Lower lobe of right lung (tissue), 2 donors: ENCODE data around the gene TPRX1. TPM values are rescaled to one million over a fixed set of nuclear protein-coding genes. Genes with fewer than 3 reads are reported as not detected.
"Not testable (repeated sequence)": the region's sequence is repeated elsewhere in the genome, so short reads cannot be mapped to it uniquely, and the experiment has no call there.

ENCODE experiments used
- ATAC-seq, 2 donors: fragments of 200-7000 bp; cut with Tn5 transposase; one replicate each; pipeline ENCODE4 v1.9.1; 2020 to 2022; ENCODE audit warnings: mild to moderate bottlenecking in 2 of 2, moderate library complexity in 2 of 2
- DNase-seq: peaks from one replicate; pipeline ENCODE4 v3.0.0-alpha.2; 2020
- H3K27ac ChIP-seq: fragments of 200-600 bp; one replicate; pipeline ENCODE4 v1.8.0; 2022
- H3K27me3 ChIP-seq: fragments of 200-600 bp; one replicate; pipeline ENCODE4 v1.8.0; 2022; ENCODE audit warnings: low read depth
- H3K36me3 ChIP-seq: fragments of 200-600 bp; one replicate; pipeline ENCODE4 v1.8.0; 2022; ENCODE audit warnings: mild to moderate bottlenecking
- H3K4me1 ChIP-seq: fragments of 200-600 bp; one replicate; pipeline ENCODE4 v1.8.0; 2022
- H3K4me3 ChIP-seq: fragments of 200-600 bp; one replicate; pipeline ENCODE4 v1.8.0; 2022; ENCODE audit warnings: mild to moderate bottlenecking
- H3K9me3 ChIP-seq: fragments of 200-600 bp; one replicate; pipeline ENCODE4 v1.8.0; 2022
- intact Hi-C: fragments of 100-400 bp; cut with DNase I; formaldehyde crosslinking; loops from one replicate; pipeline ENCODE4 v1.11.0; 2022
- total RNA-seq: library from RNA; stranded (reverse); fragmentation: NEBNext Ultra II Directional; extraction: Animal tissue kit (Norgen Biotek cat#: 25700); gene quantifications from one replicate; pipeline ENCODE4 v1.2.1, GENCODE V29; 2021
- TF ChIP-seq, protein P1 (sequence below): fragments of 200-600 bp; IDR thresholded peaks from one replicate; pipeline ENCODE4 v1.8.0; 2022; ENCODE audit warnings: antibody characterized with exemption, mild to moderate bottlenecking
- donor health status: DM: no; HTN: yes; CAD: no; lungs with severe emphysema.

The TPRX1 gene
- total RNA-seq, 1 donor from 2014 or later = not detected

DNA sequence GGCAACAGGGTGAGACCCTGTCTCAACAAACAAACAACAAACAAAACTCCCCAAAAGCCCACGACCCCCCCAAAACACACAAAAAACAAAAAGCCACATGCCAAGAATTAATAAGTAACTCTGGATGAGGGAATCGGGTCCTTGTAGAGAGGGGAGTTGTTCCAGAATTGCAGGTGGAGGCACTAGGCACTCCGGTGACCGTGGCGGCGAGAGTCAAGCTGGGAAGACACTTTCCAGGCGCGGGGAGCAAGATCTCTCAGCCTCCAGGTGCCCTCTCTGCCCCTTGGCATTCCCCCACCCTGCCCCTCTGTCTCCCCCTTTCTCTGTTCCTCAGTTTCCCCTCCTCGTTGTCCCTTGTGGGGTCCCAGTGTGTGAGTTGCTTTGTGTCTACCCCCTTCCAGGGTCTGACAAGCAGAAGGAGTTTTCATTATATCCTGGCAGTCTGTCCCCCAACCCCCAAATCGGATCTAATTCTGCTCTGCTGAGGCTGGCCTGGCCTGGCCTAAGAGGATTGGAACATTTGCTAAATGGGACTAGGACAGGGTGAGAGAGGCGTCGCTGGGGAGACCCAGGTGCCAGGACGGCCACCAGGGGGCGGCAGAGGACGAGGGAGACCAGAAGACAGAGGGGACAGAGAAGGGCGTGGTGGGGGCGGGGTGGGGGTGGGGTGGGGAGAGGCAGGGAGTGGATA, 9.1 kb upstream of the TPRX1 start:
- peak; percentile 79 to 89 for ATAC-seq
- Histone ChIP-seq H3K27ac (no peak overlapping the region), H3K4me1 (no peaks in the 10 kb centered on the region), H3K4me3 (no peak overlapping the region), H3K9me3 (no peaks in the 10 kb centered on the region), H3K27me3 (peaks cover 1% of the 10 kb centered on the region), H3K36me3 (no peaks in the 10 kb centered on the region)
- TF ChIP-seq, protein P1, sequence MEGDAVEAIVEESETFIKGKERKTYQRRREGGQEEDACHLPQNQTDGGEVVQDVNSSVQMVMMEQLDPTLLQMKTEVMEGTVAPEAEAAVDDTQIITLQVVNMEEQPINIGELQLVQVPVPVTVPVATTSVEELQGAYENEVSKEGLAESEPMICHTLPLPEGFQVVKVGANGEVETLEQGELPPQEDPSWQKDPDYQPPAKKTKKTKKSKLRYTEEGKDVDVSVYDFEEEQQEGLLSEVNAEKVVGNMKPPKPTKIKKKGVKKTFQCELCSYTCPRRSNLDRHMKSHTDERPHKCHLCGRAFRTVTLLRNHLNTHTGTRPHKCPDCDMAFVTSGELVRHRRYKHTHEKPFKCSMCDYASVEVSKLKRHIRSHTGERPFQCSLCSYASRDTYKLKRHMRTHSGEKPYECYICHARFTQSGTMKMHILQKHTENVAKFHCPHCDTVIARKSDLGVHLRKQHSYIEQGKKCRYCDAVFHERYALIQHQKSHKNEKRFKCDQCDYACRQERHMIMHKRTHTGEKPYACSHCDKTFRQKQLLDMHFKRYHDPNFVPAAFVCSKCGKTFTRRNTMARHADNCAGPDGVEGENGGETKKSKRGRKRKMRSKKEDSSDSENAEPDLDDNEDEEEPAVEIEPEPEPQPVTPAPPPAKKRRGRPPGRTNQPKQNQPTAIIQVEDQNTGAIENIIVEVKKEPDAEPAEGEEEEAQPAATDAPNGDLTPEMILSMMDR = peak; percentile 57
- DNase-seq = peak; percentile 79
- intact Hi-C loops = no loop called here

DNA sequence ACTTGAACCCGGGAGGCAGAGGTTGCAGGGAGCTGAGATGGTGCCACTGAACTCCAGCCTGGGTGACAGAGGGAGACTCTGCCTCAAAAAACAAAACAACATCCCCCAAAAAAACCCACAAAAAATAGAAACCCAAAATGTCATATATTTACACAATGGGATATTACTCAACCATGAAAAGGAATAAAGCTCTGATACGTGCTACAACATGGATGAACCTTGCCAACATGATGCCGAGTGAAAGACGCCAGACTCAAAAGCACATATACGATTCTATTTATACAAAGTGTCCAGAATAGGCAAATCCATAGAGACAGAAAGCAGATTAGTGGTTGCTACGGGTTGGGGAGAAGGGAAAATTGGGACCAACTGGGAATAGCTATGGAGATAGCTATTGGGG, 2.1 kb upstream of the TPRX1 start:
- H3K27ac ChIP-seq = no peak overlapping the region

DNA sequence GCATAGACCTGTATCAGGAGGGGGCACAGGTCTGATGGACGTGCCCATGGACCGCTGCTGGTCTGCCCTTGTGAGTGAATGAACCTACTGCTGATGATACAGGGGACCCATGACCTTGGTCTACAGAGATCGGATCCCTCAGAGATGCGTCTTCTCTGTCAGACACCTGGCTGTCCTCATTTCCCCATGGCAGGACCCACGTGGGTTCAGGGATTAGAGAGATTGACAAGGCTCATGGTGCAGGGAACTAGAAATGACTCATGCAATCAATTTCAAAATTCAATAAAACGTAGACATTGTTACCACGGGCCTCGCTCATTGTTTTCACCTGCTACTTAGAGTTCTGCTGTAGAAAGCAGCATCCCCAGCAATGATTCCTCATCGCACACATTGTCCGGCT, 962 bp upstream of the TPRX1 start:
- Histone ChIP-seq H3K4me3 (no peak overlapping the region), H3K9me3 (no peaks in the 10 kb centered on the region), H3K27ac (no peak overlapping the region), H3K4me1 (no peaks in the 10 kb centered on the region), H3K27me3 (peaks cover 4% of the 10 kb centered on the region), H3K36me3 (no peaks in the 10 kb centered on the region)
- intact Hi-C loops = no loop called here
- DNase-seq (no peak), ATAC-seq (no peak)
- TF ChIP-seq, protein P1 = no peak

More for the DNA sequence above, 2.1 kb upstream of the TPRX1 start:
- TF ChIP-seq, protein P1 = no peak
- ATAC-seq (no peak), DNase-seq (no peak)
- H3K4me3 ChIP-seq = no peak overlapping the region
- intact Hi-C loops = no loop called here
- H3K27me3 ChIP-seq = peaks cover 4% of the 10 kb centered on the region
- no peaks in the 10 kb centered on the region for H3K4me1 ChIP-seq
- H3K36me3 ChIP-seq = no peaks in the 10 kb centered on the region
- no peaks in the 10 kb centered on the region for H3K9me3 ChIP-seq

DNA sequence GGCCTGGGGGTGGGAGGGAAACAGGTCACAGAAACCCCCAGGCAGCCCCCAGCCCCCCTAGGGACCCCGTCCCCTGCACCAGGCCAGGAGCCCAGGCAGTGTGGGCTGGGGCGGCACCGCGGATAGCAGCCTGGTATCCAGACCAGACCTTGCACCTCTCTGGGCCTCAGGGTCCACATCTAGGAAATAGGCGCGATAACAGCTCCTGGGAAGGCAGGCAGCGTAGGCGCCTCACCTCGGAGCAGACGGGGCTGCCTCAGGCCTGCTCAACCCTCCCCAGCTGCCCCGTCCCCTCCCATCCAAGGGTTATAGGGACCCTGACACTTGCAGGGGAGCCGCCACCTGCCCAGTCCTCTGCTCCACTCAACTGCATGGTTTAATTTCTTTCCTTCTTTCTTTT, 680 bp downstream of the TPRX1 start:
- H3K4me1 ChIP-seq, intact Hi-C loops, H3K9me3 ChIP-seq, H3K27me3 ChIP-seq, H3K4me3 ChIP-seq, H3K27ac ChIP-seq, DNase-seq, H3K36me3 ChIP-seq: not testable (repeated sequence)
- ATAC-seq = peak in 1 of 2 donors; percentile 11

DNA sequence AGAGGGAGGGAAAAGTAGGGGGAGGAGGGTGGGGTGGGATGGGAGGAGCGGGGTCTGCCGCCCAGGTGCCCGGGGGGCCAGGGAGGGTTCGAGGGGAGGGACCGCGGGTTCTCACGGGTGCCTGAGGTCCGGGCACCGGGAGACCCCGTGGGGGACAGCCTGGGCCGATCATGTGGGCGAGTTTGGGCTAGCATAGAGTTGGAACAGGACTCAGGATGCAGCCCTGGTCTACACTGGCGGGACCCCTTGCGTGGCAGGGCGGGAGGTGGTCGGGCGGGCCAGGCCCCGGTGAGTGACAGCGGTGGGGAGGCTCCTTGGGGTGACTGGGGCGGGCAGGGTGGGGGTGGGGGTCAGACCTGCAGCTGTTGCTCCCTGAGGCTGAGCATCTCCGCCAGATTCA, 1.2 kb downstream of the TPRX1 start:
- intact Hi-C loops, H3K4me1 ChIP-seq, DNase-seq, H3K9me3 ChIP-seq, ATAC-seq, H3K27me3 ChIP-seq, H3K27ac ChIP-seq, H3K36me3 ChIP-seq, H3K4me3 ChIP-seq: not testable (repeated sequence)

DNA sequence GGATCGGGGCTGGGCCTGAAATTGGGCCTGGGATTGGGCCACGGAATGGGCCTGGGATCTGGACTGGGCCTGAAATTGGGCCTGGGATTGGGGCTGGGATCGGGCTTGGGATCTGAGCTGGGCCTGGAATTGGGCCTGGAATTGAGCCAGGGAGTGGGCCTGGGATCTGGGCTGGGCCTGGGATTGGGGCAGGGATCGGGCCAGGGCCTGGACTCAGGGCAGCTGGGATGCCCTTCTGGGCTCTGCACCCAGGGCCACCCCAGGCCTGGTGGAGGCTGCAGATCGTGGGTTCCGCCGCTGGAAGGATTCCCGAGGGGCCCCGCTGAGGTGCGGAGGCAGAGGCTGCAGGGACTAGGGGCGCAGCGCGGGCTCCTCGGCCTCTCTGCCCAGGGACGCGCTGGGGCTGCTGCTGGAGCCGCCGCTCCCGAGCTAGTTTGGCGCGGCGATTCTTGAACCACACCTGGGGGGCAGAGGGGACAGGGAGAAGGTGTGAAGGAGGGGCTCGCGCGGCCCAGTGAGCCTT, 1.8 kb downstream of the TPRX1 start:
- intact Hi-C loops = no loop called here
- no peak overlapping the region for H3K27ac ChIP-seq
- H3K4me3 ChIP-seq = no peak overlapping the region
- peak in 1 of 2 donors; percentile 29 for ATAC-seq
- no peak for DNase-seq
- no peaks in the 10 kb centered on the region for H3K36me3 ChIP-seq
- TF ChIP-seq, protein P1 = no peak
- H3K4me1 ChIP-seq = no peaks in the 10 kb centered on the region
- H3K9me3 ChIP-seq = no peaks in the 10 kb centered on the region
- H3K27me3 ChIP-seq = peaks cover 4% of the 10 kb centered on the region
